NOMO-1 (cell line): ENCODE results near the gene TIMM29.
"Not testable (repeated sequence)": the region's sequence is repeated elsewhere in the genome, so short reads cannot be mapped to it uniquely, and the experiment has no call there.

Experiments used
- DNase-seq, 2 experiments: peaks; one replicate each; lab custom pipeline; 2025; ENCODE audit not compliant: unreplicated experiment in 2 of 2; lab: John Stamatoyannopoulos, UW

Gene TIMM29

DNA sequence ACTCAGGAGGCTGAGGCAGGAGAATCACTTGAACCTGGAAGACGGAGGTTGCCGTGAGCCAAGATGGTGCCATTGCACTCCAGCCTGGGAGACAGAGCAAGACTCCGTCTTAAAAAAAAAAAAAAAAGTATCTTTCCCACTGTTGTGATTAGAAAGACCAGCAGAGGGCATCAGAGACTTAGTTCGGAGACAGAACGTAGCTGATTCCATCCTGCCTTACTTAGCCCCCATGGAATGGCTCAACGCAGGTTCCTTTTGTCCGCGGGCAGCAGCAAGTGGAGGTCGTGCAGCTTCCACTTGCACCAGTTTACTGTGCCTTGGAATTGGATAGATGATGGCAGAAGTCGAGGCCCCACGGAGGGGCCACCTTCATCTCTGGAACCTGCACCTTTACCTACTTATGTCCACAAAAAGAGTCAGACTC lies 8.1 kb downstream of the TIMM29 start:
- DNase-seq: peak; percentile 37 to 77

DNA sequence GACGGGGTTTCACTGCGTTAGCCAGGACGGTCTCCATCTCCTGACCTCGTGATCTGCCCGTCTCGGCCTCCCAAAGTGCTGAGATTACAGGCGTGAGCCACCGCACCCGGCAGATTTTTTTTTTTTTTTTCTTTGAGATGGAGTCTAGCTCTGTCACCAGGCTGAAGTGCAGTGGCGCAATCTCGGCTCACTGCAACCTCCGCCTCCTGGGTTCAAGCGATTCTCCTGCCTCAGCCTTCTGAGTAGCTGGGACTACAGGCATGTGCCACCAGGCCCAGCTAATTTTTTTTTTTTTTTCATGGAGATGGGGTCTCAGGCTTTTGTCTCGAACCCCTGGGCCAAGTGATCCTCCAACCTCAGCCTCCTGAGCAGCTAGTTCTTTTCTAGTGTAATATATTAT lies 13.0 kb downstream of the TIMM29 start:
- DNase-seq: not testable (repeated sequence)

DNA sequence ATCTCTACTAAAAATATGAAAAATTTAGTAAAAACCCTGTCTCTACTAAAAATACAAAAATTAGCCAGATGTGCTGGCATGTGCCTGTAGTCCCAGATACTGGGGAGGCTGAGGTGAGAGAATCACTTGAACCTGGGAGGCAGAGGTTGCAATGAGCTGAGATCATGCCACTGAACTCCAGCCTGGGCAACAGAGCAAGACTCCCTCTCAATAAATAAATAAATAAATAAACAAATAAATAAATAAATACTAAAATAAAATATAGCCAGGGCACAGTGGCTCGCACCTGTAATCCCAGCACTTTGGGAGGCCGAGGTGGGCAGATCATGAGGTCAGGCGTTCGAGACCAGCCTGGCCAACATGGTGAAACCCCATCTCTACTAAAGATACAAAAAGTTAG lies 14.8 kb downstream of the TIMM29 start:
- not testable (repeated sequence) for DNase-seq

GRCh38 chr19:10945264-10945663 lies 16.7 kb downstream of the TIMM29 start:
- DNase-seq: no peak

GRCh38 chr19:10946958-10947657 lies 18.5 kb downstream of the TIMM29 start:
- DNase-seq: no peak

DNA sequence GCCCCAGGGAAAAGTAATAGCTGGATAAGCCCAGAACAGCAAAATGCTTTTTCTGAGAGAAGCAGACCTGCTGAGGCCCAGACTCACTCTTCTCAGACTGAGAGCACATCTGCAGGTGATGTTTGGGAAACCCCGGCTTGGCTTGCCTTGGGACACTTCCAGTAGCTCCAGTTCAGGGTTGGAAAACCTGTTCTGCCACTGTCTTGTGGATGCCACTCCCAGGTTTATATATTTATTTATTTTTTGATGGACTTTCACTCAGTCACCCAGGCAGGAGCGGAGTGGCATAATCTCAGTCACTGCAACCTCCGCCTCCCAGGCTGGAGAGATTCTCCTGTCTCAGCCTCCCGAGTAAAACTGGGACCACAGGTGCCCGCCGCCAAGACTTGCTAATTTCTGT lies 24.2 kb downstream of the TIMM29 start:
- DNase-seq: no peak

DNA sequence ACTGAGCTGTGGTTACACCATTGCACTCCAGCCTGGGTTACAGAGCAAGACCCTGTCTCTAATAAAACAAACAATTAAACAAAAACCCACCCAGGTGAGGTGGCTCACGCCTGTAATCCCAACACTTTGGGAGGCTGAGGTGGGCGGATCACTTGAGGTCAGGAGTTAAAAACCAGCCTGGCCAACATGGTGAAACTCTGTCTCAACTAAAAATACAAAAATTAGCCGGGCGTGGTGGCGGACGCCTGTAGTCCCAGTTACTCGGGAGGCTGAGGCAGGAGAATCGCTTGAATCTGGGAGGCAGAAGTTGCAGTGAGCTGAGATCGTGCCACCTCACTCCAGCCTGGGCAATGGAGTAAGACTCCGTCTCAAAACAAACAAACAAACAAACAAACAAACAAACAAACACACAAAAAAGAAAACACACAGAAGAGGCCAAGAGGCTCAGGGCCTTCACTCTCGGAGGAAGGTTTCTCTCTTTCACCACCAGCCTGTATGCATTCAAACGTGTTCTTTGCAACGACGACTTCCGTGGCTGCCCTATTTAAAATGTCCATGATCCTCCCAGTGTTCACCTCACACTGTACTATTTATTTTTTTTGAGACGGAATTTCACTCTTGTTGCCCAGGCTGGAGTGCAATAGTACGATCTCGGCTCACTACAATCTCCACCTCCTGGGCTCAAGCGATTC lies 30.8 kb downstream of the TIMM29 start:
- DNase-seq: not testable (repeated sequence)

GRCh38 chr19:10960314-10961072 lies 31.9 kb downstream of the TIMM29 start, which contains the start of gene SMARCA4:
SMARCA4 (plus strand) TSS chr19:10961030; CDS start chr19:10984152, 23,122 bp downstream.
- DNase-seq: peak; percentile 95 to 98

DNA sequence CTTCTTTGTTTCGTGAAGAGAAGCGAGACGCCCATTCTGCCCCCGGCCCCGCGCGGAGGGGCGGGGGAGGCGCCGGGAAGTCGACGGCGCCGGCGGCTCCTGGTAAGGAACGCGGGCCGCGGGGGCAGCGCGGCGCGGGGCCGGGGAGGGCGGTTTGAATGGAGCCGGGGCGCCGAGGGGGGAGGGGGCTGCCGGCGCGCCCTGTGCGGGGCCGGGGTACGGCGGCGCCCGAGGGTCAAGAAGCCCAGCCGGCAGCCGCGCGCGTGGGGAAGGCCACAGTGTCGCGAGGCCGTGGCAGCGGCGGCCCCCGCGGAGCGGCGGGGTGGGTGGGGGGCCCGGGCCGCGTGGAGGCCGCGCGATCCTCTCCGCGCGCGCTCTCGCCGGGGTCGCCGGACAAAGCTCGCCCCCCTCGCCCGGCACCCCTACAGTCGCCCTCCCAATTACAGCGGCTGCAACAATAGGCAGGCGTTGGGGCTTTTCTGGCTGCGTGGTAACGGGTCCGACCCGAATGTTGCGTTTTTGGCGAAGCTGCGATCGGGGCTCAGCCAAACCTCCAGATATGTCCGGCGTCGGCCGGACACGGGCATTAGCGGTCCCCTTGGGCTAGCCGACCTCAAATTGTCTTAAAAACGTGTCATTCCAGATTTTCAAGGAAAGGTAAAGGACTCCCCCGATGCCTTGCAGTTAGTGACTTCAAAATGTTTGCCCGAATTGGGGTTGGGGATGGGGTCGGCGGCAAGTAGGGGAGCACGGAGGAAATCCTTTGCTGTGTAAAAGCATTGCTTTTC lies 32.7 kb downstream of the TIMM29 start:
- peak; percentile 23 to 66 for DNase-seq

- no peak for DNase-seq
Observed at GRCh38 chr19:10962863-10963262, 34.3 kb downstream of the TIMM29 start.

GRCh38 chr19:10963865-10964264 lies 35.3 kb downstream of the TIMM29 start:
- no peak for DNase-seq

DNA sequence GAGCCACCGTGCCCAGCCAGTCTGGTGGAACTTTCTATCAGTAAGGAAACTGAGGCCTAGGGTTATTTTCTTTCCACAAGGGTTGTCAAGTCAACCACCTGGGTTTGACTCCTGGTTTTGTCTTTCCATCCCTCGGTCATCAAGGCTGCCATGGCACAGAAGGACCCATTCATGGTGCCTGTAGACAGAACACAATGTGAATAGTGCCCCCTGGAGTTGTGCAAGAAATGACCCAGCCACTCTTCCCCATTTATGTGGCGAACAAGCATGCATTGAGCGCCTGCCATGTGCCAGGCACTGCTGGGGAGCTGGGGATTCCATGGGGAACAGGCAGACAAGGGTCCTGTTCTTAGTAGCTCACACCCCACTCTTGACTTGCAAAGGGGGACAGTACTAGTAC lies 36.3 kb downstream of the TIMM29 start:
- DNase-seq: no peak

DNA sequence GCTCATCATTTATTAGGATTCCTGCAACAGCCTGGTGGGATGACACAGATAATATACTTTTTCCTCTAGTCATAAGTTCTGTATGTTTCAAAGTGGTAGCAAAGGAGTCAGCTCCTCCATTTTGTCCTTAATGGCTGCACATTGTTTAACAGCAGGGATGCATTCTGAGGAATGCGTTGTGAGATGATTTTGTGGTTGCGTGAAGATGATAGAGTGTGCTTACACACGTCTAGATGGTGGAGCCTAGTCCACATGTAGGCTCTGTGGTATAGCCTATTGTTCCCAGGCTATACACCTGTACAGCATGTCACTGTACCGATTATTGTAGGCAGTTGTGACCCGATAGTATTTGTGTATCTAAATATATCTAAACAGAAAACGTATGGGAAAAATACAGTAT lies 36.8 kb downstream of the TIMM29 start:
- DNase-seq: no peak

DNA sequence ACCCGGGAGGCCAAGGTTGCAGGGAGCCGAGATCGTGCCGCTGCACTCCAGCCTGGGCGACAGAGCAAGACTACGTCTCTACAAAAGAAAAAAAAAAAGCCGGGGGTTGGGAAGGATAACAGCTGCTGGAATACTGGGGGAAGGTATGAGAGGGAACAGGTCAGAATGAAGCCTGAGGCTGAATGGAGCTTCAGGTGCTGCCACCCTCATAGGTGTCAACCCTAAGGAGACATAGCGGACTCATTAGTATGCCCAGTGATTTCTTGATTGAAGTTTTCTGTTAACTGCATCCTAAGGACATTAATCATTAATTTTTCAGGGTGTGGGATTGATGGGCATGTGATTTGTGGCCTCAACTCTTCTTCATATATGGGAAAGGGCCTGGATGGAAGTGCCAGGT lies 38.2 kb downstream of the TIMM29 start:
- no peak for DNase-seq

DNA sequence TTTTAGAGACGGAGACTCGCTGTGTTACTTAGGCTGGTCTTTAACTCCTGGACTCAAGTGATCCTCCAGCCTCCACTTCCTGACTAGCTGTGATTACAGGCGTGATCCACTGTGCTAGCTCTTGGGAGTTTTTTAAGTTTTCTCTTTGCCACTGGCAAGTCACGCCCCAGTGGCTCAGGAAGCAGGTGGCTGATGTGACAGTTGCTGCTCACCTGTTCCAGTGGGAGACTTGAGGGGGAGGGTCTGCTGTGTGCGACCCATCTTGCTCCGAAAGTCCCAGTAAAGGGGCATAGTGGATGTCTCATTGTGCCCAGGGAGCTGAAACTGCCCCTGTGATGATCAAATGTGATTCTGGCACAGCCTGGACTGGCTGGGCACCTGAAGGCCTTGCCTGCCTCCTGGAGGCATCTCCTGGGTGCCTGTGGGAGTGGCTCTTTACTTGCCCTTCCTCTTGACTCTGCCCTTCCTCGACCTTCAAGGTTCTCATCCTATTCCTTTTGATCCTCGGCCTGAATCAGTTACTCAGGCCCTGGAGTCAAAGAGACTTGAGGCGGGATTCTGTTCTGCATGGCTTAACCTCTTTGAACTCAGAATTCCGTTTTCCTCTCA lies 40.0 kb downstream of the TIMM29 start:
- no peak for DNase-seq

- DNase-seq: no peak
Observed at GRCh38 chr19:10971107-10971726, 42.6 kb downstream of the TIMM29 start.

- no peak for DNase-seq
Observed at GRCh38 chr19:10975374-10976130, 46.9 kb downstream of the TIMM29 start.

GRCh38 chr19:10976131-10976892 lies 47.7 kb downstream of the TIMM29 start:
- DNase-seq: no peak

GRCh38 chr19:10977742-10978092 lies 49.1 kb downstream of the TIMM29 start:
- no peak for DNase-seq
